ENCODE data around the gene PSMC4.

The PSMC4 gene

DNA sequence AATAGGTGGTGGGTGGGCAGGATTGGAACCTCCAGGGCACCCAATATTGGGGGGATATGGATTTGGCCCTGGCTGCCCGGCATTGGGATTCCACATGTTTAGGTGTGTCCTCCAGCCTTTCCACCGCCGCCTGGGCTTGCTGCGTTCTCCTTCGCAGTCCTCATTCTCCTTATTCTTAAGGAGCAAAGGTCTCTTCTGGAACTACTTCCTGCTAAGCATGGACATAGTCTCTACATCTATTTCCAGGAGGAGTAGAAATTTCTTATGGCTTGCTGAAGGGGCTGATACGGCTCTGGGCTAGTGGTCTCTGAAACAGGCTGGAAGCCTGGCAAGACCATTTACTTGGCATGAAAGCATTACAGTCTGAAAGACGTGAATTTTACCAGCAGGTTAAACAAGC is 27.4 kb upstream of the PSMC4 start:
- Histone ChIP-seq H3K4me1 (ENCODE audit: low read length) (peaks cover 51% of the 10 kb centered on the region), H3K4me2 (ENCODE audit: low read length) (peak overlapping the region; percentile 52), H3K27me3 (ENCODE audit: low read depth, low read length) (no peaks in the 10 kb centered on the region), H3K9me3 (ENCODE audit: insufficient read depth, low read length) (peaks cover 15% of the 10 kb centered on the region), H3K27ac (ENCODE audit: low read length) (peak overlapping the region; percentile 91), H3K36me3 (replicated peaks; ENCODE audit: low read depth, low read length) (peaks cover 12% of the 10 kb centered on the region), H3K79me2 (ENCODE audit: low read length) (no peaks in the 10 kb centered on the region), H2AFZ (ENCODE audit: low read depth, low read length) (no peak overlapping the region), H4K20me1 (ENCODE audit: insufficient read depth, low read length) (no peaks in the 10 kb centered on the region), H3K9ac (ENCODE audit: low read length) (peak overlapping the region; percentile 54), H3K4me3 (ENCODE audit: low read length) (no peak overlapping the region)
- TF ChIP-seq, protein P1, sequence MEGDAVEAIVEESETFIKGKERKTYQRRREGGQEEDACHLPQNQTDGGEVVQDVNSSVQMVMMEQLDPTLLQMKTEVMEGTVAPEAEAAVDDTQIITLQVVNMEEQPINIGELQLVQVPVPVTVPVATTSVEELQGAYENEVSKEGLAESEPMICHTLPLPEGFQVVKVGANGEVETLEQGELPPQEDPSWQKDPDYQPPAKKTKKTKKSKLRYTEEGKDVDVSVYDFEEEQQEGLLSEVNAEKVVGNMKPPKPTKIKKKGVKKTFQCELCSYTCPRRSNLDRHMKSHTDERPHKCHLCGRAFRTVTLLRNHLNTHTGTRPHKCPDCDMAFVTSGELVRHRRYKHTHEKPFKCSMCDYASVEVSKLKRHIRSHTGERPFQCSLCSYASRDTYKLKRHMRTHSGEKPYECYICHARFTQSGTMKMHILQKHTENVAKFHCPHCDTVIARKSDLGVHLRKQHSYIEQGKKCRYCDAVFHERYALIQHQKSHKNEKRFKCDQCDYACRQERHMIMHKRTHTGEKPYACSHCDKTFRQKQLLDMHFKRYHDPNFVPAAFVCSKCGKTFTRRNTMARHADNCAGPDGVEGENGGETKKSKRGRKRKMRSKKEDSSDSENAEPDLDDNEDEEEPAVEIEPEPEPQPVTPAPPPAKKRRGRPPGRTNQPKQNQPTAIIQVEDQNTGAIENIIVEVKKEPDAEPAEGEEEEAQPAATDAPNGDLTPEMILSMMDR (IDR thresholded peaks at IDR 0.05; ENCODE audit: low read depth, low read length), result no peak
- TF ChIP-seq EZH2phosphoT487 (IDR thresholded peaks at IDR 0.05; ENCODE audit: low read depth), result no peak

- Histone ChIP-seq H3K27ac (ENCODE audit: low read length) (no peak overlapping the region), H3K27me3 (ENCODE audit: low read depth, low read length) (no peaks in the 10 kb centered on the region), H3K9me3 (ENCODE audit: insufficient read depth, low read length) (no peaks in the 10 kb centered on the region), H2AFZ (ENCODE audit: low read depth, low read length) (no peak overlapping the region), H3K79me2 (ENCODE audit: low read length) (no peaks in the 10 kb centered on the region), H3K9ac (ENCODE audit: low read length) (no peak overlapping the region), H3K4me1 (ENCODE audit: low read length) (peaks cover 37% of the 10 kb centered on the region), H3K4me3 (ENCODE audit: low read length) (no peak overlapping the region), H4K20me1 (ENCODE audit: insufficient read depth, low read length) (no peaks in the 10 kb centered on the region), H3K36me3 (replicated peaks; ENCODE audit: low read depth, low read length) (peaks cover 3% of the 10 kb centered on the region), H3K4me2 (ENCODE audit: low read length) (no peak overlapping the region)
- TF ChIP-seq, protein P1 (IDR thresholded peaks at IDR 0.05; ENCODE audit: low read depth, low read length), result no peak
Observed at GRCh38 chr19:39946532-39946931, 24.4 kb upstream of the PSMC4 start.

DNA sequence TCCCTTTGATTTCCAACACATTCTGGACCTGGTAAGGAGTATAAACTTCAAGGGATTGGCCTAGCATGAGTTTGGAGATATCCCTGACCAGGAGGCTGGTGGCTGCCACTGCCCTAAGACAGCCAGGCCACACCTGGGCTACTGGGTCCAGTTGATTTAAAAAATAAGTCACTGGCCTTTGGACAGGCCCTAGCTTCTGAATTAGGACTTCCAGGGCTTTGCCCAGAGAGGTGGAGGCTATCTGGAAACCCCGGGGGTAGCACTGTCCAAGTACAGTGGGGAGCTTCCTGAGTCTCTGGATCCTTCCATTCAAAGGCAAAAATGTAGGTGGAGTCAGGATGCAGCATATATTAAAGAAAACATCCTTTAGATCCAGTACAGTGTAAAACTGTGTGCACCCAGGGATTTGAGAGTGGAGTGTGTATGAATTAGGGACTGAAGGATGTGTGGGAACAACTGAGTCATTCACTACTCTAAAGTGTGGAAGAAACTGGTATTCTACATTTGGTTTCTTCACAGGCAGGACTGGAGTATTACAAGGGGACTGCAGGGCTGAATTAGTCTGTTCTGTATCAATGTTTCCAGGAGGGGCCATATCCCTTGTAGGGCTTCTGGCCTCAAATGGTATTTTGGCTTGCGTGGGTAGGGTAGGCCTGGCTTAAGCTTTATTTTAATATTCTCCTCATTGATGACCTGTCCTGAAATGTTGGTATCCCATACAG is 21.8 kb upstream of the PSMC4 start:
- Histone ChIP-seq H3K9ac (ENCODE audit: low read length) (no peak overlapping the region), H3K27ac (ENCODE audit: low read length) (no peak overlapping the region), H3K4me3 (ENCODE audit: low read length) (no peak overlapping the region), H3K36me3 (replicated peaks; ENCODE audit: low read depth, low read length) (peaks cover 3% of the 10 kb centered on the region), H4K20me1 (ENCODE audit: insufficient read depth, low read length) (no peaks in the 10 kb centered on the region), H3K4me1 (ENCODE audit: low read length) (peaks cover 38% of the 10 kb centered on the region), H3K79me2 (ENCODE audit: low read length) (no peaks in the 10 kb centered on the region), H2AFZ (ENCODE audit: low read depth, low read length) (no peak overlapping the region), H3K4me2 (ENCODE audit: low read length) (no peak overlapping the region), H3K27me3 (ENCODE audit: low read depth, low read length) (no peaks in the 10 kb centered on the region), H3K9me3 (ENCODE audit: insufficient read depth, low read length) (0 out of 2 replicates have a peak, but pooled peaks cover 3% of the 10 kb centered on the region)
- TF ChIP-seq EZH2phosphoT487 (IDR thresholded peaks at IDR 0.05; ENCODE audit: low read depth), result no peak
- TF ChIP-seq, protein P1 (IDR thresholded peaks at IDR 0.05; ENCODE audit: low read depth, low read length), result no peak

DNA sequence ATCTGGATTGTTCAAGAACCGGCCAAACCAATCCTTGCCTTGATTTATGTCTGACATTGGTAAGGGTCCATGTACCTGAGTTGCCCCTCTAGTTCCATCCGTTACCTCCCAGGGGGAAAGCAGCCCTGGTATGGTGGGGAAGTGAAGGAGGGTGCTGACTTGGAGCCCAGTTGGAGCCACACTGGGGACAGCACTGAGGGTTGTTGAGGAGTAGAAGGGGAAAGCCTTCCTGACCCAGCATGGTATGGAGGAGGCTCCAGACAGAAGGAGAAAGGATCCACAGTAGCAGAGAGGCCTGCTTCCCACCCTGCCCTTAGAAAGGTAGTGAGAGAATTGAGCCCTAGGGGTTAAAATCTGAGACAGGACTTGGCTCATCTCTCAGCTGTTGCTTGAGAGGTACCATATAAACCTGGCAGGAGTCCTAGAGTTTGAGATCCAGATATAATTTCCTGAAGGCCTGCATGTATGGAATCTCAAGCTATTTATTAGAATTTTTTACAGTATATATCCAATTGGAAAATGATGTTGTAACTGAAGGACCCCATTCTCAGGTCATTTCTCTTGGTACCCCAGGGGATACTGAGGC is 19.8 kb upstream of the PSMC4 start:
- Histone ChIP-seq H3K4me2 (ENCODE audit: low read length) (no peak overlapping the region), H3K9ac (ENCODE audit: low read length) (no peak overlapping the region)

More for the DNA sequence above, 19.8 kb upstream of the PSMC4 start:
- H3K79me2 ChIP-seq (ENCODE audit: low read length), result no peaks in the 10 kb centered on the region
- no peaks in the 10 kb centered on the region for H3K27me3 ChIP-seq (ENCODE audit: low read depth, low read length)
- H3K9me3 ChIP-seq (ENCODE audit: insufficient read depth, low read length), result 0 out of 2 replicates have a peak, but pooled peaks cover 3% of the 10 kb centered on the region
- H3K36me3 ChIP-seq (replicated peaks; ENCODE audit: low read depth, low read length), result peaks cover 3% of the 10 kb centered on the region
- no peak overlapping the region for H3K4me3 ChIP-seq (ENCODE audit: low read length)
- no peak overlapping the region for H3K27ac ChIP-seq (ENCODE audit: low read length)
- H2AFZ ChIP-seq (ENCODE audit: low read depth, low read length), result no peak overlapping the region
- H4K20me1 ChIP-seq (ENCODE audit: insufficient read depth, low read length), result no peaks in the 10 kb centered on the region
- peaks cover 40% of the 10 kb centered on the region for H3K4me1 ChIP-seq (ENCODE audit: low read length)
- TF ChIP-seq, protein P1 (IDR thresholded peaks at IDR 0.05; ENCODE audit: low read depth, low read length), result no peak
- no peak for TF ChIP-seq EZH2phosphoT487 (IDR thresholded peaks at IDR 0.05; ENCODE audit: low read depth)
